HCT116 (cell line): Measurements from ENCODE around the gene NUFIP2. TPM values are rescaled to one million over a fixed set of nuclear protein-coding genes. Genes with fewer than 3 reads are reported as not detected.

Experiments used
- ATAC-seq: fragments of 200-7000 bp; cut with Tn5 transposase; 2 replicates; pipeline ENCODE4 v1.9.1; 2020; ENCODE audit warnings: mild to moderate bottlenecking, moderate library complexity
- BruUV-seq: library from RNA; stranded (reverse); fragments of 400-500 nt; replicated peaks from 2 replicates; lab custom pipeline; 2021; lab: Mats Ljungman, UMichigan
- CTCF ChIA-PET: fragments of 300-600 bp; sonication (Branson Sonifier 250); formaldehyde crosslinking; loops from one replicate; lab custom pipeline; 2021; ENCODE audit warnings: antibody characterized with exemption; lab: Charles Lee
- POLR2A ChIA-PET: fragments of 300-600, 350-600 bp; sonication (Branson Sonifier 250); formaldehyde crosslinking; loops from one replicate; lab custom pipeline; 2021; ENCODE audit warnings: antibody characterized with exemption; lab: Charles Lee
- RAD21 ChIA-PET, 2 experiments: fragments of 300-600 bp; sonication (Branson Sonifier 250); formaldehyde crosslinking; loops; one replicate each; lab custom pipeline; 2023; ENCODE audit warnings: low total read pairs in 2 of 2; ENCODE audit not compliant: uncharacterized antibody in 2 of 2, unreplicated experiment in 2 of 2, low non-redundant PET in 1 of 2; lab: Charles Lee
- DNase-seq: peaks from one replicate; pipeline ENCODE4 v3.0.0-alpha.2; 2010; ENCODE audit warnings: low read depth, low spot score
- H2AFZ ChIP-seq: fragments of 200-600 bp; shearing (Covaris generic), sonication (generic); 2 replicates; pipeline ENCODE4 v1.6.1; 2017; ENCODE audit warnings: low read depth, mixed run types, mixed read lengths, antibody characterized with exemption, low read length; ENCODE audit not compliant: poor library complexity, severe bottlenecking
- H3K27ac ChIP-seq: 2 replicates; pipeline ENCODE4 v1.5.1; 2012; ENCODE audit warnings: low read depth, low read length
- H3K27me3 ChIP-seq: fragments of 200-600 bp; sonication (generic); 2 replicates; pipeline ENCODE4 v1.6.1; 2016; ENCODE audit warnings: mixed run types, low read length, mixed read lengths; ENCODE audit not compliant: insufficient read depth
- H3K36me3 ChIP-seq, 2 experiments: fragments of 200-500 bp in 1 of 2; fragments of 200-600 bp in 1 of 2; sonication (Bioruptor generic) in 1 of 2; sonication (generic) in 1 of 2; 2 replicates each; pipeline versions ENCODE4 v1.5.1 to v1.6.1; 2014 to 2016; ENCODE audit warnings: low read length in 2 of 2, inconsistent platforms in 1 of 2, mixed read lengths in 1 of 2, mixed run types in 1 of 2; ENCODE audit not compliant: insufficient read depth in 2 of 2, control insufficient read depth in 1 of 2
- H3K4me1 ChIP-seq, 2 experiments: fragments of 200-600 bp in 1 of 2; sonication (generic) in 1 of 2; 2 replicates each; pipeline versions ENCODE4 v1.5.1 to v1.6.1; 2012 to 2017; ENCODE audit warnings: low read length in 2 of 2, inconsistent platforms in 1 of 2, mild to moderate bottlenecking in 1 of 2, mixed read lengths in 1 of 2, mixed run types in 1 of 2, moderate library complexity in 1 of 2; ENCODE audit not compliant: insufficient read depth in 2 of 2, control insufficient read depth in 1 of 2
- H3K4me2 ChIP-seq: fragments of 200-600 bp; sonication (generic); 2 replicates; pipeline ENCODE4 v1.6.1; 2017; ENCODE audit warnings: mixed run types, low read length, mixed read lengths
- H3K4me3 ChIP-seq, 2 experiments: fragments of 200-600 bp in 1 of 2; sonication (generic) in 1 of 2; replicated peaks in 1 of 2; 2 replicates each; pipeline ENCODE4 v1.5.1; 2011 to 2016; ENCODE audit warnings: low read length in 2 of 2, control low read depth in 1 of 2, low read depth in 1 of 2, mild to moderate bottlenecking in 1 of 2, mixed read lengths in 1 of 2, mixed run types in 1 of 2
- H3K79me2 ChIP-seq: fragments of 200-600 bp; sonication (generic); 2 replicates; pipeline ENCODE4 v1.6.1; 2017; ENCODE audit warnings: mild to moderate bottlenecking, mixed run types, low read length, moderate library complexity, mixed read lengths; ENCODE audit not compliant: insufficient read depth
- H3K9ac ChIP-seq: fragments of 200-600 bp; sonication (generic); 2 replicates; pipeline ENCODE4 v1.6.1; 2016; ENCODE audit warnings: low read length, mixed read lengths
- H3K9me2 ChIP-seq: fragments of 200-600 bp; sonication (generic), shearing (Covaris generic); 2 replicates; pipeline ENCODE4 v1.6.1; 2017; ENCODE audit warnings: mixed run types, mild to moderate bottlenecking, moderate library complexity; ENCODE audit not compliant: insufficient read depth
- H3K9me3 ChIP-seq, 2 experiments: fragments of 200-500 bp in 1 of 2; fragments of 200-600 bp in 1 of 2; sonication (Bioruptor generic) in 1 of 2; sonication (generic) in 1 of 2; 2 replicates each; pipeline ENCODE4 v1.6.1; 2014 to 2017; ENCODE audit warnings: low read length in 2 of 2, mixed read lengths in 2 of 2, inconsistent platforms in 1 of 2, low read depth in 1 of 2, mild to moderate bottlenecking in 1 of 2, mixed run types in 1 of 2, moderate library complexity in 1 of 2; ENCODE audit not compliant: control insufficient read depth in 1 of 2, insufficient read depth in 1 of 2
- H4K20me1 ChIP-seq: fragments of 200-600 bp; sonication (generic), shearing (Covaris generic); 2 replicates; pipeline ENCODE4 v1.6.1; 2017; ENCODE audit warnings: mixed run types, mild to moderate bottlenecking, moderate library complexity; ENCODE audit not compliant: insufficient read depth
- CBX3 ChIP-seq: IDR thresholded peaks from 2 replicates; pipeline ENCODE4 v1.6.1; 2012; ENCODE audit warnings: low read depth
- CEBPB ChIP-seq: IDR thresholded peaks from 2 replicates; pipeline ENCODE4 v1.6.1; 2012; ENCODE audit warnings: low read depth
- ELF1 ChIP-seq: IDR thresholded peaks from 2 replicates; pipeline ENCODE4 v1.6.1; 2012; ENCODE audit warnings: low read depth, borderline replicate concordance
- EZH2phosphoT487 ChIP-seq: fragments of 200-600 bp; IDR thresholded peaks from 2 replicates; pipeline ENCODE4 v1.6.1; 2018; ENCODE audit warnings: antibody characterized with exemption, borderline replicate concordance
- FOSL1 ChIP-seq: IDR thresholded peaks from 2 replicates; pipeline ENCODE4 v1.6.1; 2012; ENCODE audit warnings: low read depth
- POLR2AphosphoS5 ChIP-seq: IDR thresholded peaks from 2 replicates; pipeline ENCODE4 v1.6.1; 2011; ENCODE audit warnings: mild to moderate bottlenecking, low read depth, low read length, moderate library complexity
- RAD21 ChIP-seq: IDR thresholded peaks from 2 replicates; pipeline ENCODE4 v1.6.1; 2012; ENCODE audit warnings: low read depth, mild to moderate bottlenecking
- SIN3A ChIP-seq: IDR thresholded peaks from 2 replicates; pipeline ENCODE4 v1.6.1; 2012; ENCODE audit warnings: low read depth
- YY1 ChIP-seq: IDR thresholded peaks from 2 replicates; pipeline ENCODE4 v1.6.1; 2011; ENCODE audit warnings: low read length, low read depth, moderate library complexity, mild to moderate bottlenecking; ENCODE audit not compliant: insufficient replicate concordance; ENCODE audit errors: extremely low read depth
- ZNF274 ChIP-seq: fragments of 200-500 bp; sonication (Bioruptor generic); IDR thresholded peaks from 2 replicates; pipeline ENCODE4 v1.6.1; 2014; ENCODE audit warnings: mild to moderate bottlenecking, low read depth, low read length, inconsistent platforms
- intact Hi-C: fragments of 100-400 bp; cut with micrococcal nuclease; formaldehyde crosslinking; loops from 2 replicates; pipeline ENCODE4 v1.10.0; 2022
- total RNA-seq: library from RNA; stranded (reverse); gene quantifications from one replicate; pipeline ENCODE4 v1.2.1, GENCODE V29; 2021; ENCODE audit not compliant: unreplicated experiment
- TF ChIP-seq, protein P1 (sequence below): IDR thresholded peaks from 2 replicates; pipeline ENCODE4 v1.6.1; 2012
- TF ChIP-seq, protein P2 (sequence below), 3 experiments: fragments of 200-600 bp in 1 of 3; sonication (generic) in 1 of 3; IDR thresholded peaks in 2 of 3; conservative IDR thresholded peaks in 1 of 3; 2 replicates each; pipeline ENCODE4 v1.5.1; 2012 to 2017; ENCODE audit warnings: low read depth in 2 of 3, low read length in 2 of 3, antibody characterized with exemption in 1 of 3, borderline replicate concordance in 1 of 3, control low read depth in 1 of 3, mild to moderate bottlenecking in 1 of 3, mixed read lengths in 1 of 3, mixed run types in 1 of 3, moderate library complexity in 1 of 3; ENCODE audit not compliant: insufficient read depth in 1 of 3

NUFIP2 gene
- total RNA-seq, 1 experiment from 2014 or later = 66.5 TPM

DNA sequence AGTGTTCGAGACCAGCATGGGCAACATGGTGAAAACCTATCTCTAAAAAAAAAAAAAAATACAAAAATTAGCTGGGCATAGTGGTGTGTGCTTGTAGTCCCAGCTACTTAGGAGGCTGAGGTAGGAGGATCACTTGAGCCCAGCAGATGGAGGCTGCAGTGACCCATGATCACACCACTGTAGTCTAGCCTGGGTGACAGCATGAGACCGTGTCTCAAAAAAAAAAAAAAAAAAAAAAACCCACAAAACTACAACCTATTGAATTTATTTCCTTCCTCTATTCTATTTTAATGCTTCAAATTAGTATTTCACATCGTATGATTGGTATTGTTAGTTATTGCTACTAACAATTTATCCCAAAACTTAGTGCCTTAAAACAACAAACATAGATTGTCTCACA lies 9.4 kb upstream of the NUFIP2 start:
- BruUV-seq = no TSS peak

More for the DNA sequence above, 9.4 kb upstream of the NUFIP2 start:
- ChIA-PET RAD21 (no interaction called here), CTCF (no interaction called here), POLR2A (interaction anchor here (0.7 to 2.8 kb wide), 3 partner anchors 10 to 13 kb away, joined by 3 to 14 read pairs (median 4); partner anchors contain the start of gene NUFIP2)
- no peaks in the 10 kb centered on the region for H3K27me3 ChIP-seq
- no peak for TF ChIP-seq RAD21
- no peak for TF ChIP-seq SIN3A
- TF ChIP-seq, protein P1, sequence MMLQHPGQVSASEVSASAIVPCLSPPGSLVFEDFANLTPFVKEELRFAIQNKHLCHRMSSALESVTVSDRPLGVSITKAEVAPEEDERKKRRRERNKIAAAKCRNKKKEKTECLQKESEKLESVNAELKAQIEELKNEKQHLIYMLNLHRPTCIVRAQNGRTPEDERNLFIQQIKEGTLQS = no peak
- TF ChIP-seq, protein P2, sequence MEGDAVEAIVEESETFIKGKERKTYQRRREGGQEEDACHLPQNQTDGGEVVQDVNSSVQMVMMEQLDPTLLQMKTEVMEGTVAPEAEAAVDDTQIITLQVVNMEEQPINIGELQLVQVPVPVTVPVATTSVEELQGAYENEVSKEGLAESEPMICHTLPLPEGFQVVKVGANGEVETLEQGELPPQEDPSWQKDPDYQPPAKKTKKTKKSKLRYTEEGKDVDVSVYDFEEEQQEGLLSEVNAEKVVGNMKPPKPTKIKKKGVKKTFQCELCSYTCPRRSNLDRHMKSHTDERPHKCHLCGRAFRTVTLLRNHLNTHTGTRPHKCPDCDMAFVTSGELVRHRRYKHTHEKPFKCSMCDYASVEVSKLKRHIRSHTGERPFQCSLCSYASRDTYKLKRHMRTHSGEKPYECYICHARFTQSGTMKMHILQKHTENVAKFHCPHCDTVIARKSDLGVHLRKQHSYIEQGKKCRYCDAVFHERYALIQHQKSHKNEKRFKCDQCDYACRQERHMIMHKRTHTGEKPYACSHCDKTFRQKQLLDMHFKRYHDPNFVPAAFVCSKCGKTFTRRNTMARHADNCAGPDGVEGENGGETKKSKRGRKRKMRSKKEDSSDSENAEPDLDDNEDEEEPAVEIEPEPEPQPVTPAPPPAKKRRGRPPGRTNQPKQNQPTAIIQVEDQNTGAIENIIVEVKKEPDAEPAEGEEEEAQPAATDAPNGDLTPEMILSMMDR (IDR thresholded peaks at IDR 0.05 in 2 of 3, conservative IDR thresholded peaks at IDR 0.05 in 1 of 3; ENCODE audit: borderline replicate concordance in 1 of 3, insufficient read depth in 1 of 3, low read depth in 2 of 3, low read length in 2 of 3) = no peak
- TF ChIP-seq ZNF274 = no peak
- no peak for TF ChIP-seq YY1
- no peak for TF ChIP-seq CEBPB
- TF ChIP-seq FOSL1 = no peak
- TF ChIP-seq CBX3 = no peak
- TF ChIP-seq ELF1 = no peak
- no peak for TF ChIP-seq POLR2AphosphoS5
- no peak for TF ChIP-seq EZH2phosphoT487
- H2AFZ ChIP-seq = no peak overlapping the region
- H3K9ac ChIP-seq = no peak overlapping the region
- H3K4me3 ChIP-seq = no peak overlapping the region
- no peaks in the 10 kb centered on the region for H3K36me3 ChIP-seq
- no peaks in the 10 kb centered on the region for H3K9me2 ChIP-seq
- ATAC-seq (no peak), DNase-seq (no peak)
- intact Hi-C loops = no loop called here
- no peaks in the 10 kb centered on the region for H3K4me1 ChIP-seq
- H3K27ac ChIP-seq = no peak overlapping the region
- no peaks in the 10 kb centered on the region for H4K20me1 ChIP-seq
- no peaks in the 10 kb centered on the region for H3K9me3 ChIP-seq
- H3K79me2 ChIP-seq = no peaks in the 10 kb centered on the region
- H3K4me2 ChIP-seq = no peak overlapping the region
